Right lung (tissue), 5 donors: Measurements from ENCODE around the gene CNPY2. TPM values are rescaled to one million over a fixed set of nuclear protein-coding genes. Genes with fewer than 3 reads are reported as not detected.
"Not testable (repeated sequence)": the region's sequence is repeated elsewhere in the genome, so short reads cannot be mapped to it uniquely, and the experiment has no call there.

ENCODE experiments used
- DNase-seq, 2 donors: peaks; one replicate each; pipeline ENCODE4 v3.0.0-alpha.2; 2013
- polyA plus RNA-seq, 5 donors: library from polyadenylated mRNA; unstranded; fragments of 120-200 nt; gene quantifications; one replicate each; pipeline versions ENCODE4 v1.2.1 to v1.2.3, GENCODE V29; 2013; ENCODE audit warnings: inconsistent platforms in 1 of 5, low replicate concordance in 1 of 5; ENCODE audit not compliant: insufficient read length in 5 of 5, insufficient read depth in 1 of 5

CNPY2 gene
- polyA plus RNA-seq, 5 donors: 128 to 155 (median 136) TPM

DNA sequence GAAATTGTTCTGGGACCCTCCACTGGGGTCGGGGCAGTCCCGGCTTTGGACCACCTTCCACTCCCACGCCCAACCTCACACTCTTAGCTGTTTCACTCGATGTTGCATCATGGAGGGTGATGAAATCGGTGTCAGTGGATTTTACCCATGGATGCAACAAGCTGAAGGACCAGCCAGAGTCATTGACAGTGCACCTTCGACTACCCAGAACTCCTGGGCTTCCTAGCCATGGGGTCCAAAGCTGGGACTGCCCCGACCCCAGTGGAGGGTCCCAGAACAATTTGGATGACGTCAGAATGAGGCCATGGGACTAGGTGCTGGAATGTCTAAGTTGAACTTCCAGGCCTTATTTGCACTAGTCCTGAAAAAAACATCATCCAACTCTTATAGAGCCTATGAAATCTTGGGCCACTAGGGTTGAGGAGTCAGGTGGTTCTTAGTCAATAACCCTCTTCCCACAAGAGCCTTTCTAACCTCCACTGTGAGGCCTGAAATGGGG lies 22.0 kb upstream of the CNPY2 start:
- no peak for DNase-seq

DNA sequence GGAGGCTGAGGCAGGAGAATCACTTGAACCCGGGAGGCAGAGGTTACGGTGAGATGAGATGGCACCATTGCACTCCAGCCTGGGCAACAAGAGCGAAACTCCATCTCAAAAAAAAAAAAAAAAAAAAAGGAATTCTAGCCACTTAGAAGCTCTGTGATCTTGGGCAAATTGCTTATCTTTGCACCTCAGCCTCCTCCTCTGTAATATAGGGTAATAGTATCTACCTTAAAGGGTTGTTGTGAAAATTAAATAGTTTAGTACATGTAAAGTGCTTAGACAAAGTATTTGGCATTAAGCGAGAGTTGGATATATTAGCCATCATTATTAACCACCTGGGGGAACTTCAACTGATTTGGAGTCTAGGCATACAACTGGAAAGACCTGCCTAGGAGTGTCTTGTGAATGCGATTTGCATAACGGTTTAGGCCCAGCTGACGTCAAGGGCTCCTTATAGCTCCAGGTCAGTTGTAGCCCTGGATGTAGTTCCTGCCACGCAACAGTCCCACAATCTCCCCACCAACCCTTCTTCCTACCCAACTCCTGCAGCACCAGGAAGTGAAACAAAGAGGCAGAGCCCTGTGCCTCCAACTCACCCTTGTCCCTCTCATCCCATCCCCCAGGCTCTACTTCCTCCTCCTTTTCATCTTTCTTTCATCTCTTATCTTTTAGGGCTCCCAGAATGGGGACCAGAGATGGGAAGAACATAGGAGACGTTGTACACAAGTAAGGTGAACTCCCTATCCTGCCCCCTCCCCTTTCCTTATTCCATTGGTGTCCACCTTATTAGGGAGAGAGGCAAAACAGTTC lies 20.8 kb upstream of the CNPY2 start:
- DNase-seq: no peak

DNA sequence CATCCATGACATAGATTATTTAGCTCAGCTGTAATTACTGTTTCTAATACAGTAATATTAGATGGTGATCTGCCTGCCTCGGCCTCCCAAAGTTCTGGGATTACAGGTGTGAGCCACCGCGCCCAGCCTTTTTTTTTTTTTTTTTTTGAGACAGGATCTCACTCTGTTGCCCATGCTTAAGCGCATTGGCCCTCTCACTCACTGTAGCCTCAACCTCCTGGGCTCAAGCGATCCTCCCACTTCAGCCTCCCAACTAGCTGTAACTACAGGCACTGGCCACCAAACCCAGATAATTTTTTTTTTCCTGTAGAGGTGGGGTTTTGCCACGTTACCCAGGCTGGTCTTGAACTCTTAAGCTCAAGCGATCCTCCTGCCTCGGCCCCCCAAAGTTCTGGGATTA lies 19.7 kb upstream of the CNPY2 start:
- not testable (repeated sequence) for DNase-seq

DNA sequence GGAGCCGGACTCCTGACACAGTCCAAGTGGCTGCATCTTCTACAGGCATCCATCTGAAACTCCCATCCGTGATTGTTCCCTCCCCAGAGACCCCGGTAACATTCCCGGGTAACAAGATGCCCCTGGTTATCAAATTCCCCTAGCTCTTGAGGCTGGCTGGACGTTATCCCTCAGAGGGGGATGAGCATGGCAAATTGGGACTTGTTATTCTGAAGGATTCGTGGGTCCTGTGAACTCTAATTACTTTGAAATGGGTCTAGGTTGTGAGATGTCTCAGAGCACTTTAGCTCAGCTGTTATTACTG lies 18.7 kb upstream of the CNPY2 start:
- DNase-seq: no peak

DNA sequence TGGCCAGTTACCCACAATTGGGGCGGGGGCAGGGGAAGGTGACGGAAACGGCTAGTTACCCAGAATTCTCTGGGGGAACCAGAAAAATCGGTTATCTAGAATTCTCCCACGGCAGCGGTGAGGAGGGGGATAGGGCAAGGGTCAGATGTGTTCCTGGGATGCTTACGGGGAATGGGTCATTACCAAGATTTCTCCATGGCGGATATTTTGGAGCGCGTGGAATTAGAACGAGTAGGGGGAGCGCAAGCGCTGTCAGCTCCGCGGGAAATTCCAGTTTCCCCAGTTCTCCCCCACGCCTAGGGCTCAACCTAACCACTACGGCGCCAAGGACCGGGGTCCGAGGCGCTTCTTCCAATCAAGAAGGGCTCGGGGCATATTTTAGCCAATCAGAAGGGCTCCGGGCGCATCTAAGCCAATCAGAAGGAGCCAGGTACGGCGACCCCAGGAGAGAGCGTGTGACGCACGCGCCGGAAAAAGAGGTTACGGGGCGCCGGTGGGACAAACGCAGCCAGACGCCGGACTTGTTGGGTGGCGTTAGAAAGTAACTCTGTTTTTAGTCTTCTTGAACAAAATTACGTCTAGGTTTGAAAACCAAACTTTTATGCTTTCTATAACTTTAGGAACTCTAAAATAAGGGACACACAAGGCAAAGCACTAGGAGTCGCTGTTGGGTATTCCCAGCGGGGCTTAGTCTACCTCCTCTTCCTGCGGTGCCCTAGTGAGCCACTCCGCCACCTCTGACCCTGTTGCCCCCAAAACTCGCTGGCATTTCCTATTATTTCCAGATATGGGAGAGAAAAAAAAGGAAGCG lies 18.1 kb upstream of the CNPY2 start, which contains the start of gene PAN2:
PAN2 (minus strand) TSS at position 322 of the 811 bp plus-strand sequence. CDS start 906 bp downstream, outside the sequence.
- DNase-seq: peak; percentile 96 to 97

DNA sequence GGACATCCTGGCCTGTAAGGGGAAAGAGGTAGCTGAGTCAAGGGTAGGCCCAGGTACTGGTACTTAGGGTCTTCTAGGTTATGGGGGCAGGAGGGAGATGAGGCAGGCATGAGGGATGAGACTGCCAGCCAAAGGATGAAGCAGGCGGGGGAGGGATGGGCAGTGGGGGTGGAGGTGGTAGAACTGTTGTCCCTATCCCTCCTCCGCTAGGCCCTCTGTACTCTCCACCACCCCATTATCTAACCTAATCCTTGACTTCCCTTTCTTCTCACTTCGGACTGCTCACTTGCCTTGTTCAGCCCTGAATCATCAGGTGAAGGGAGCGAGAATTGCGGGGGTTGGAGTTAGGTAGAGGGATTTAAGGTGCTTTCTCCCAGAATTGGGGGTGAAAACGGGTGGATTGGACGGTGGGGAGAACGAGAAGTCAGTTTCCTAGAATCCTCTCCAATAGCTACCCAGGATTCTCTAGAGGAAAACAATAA lies 17.4 kb upstream of the CNPY2 start:
- no peak for DNase-seq

DNA sequence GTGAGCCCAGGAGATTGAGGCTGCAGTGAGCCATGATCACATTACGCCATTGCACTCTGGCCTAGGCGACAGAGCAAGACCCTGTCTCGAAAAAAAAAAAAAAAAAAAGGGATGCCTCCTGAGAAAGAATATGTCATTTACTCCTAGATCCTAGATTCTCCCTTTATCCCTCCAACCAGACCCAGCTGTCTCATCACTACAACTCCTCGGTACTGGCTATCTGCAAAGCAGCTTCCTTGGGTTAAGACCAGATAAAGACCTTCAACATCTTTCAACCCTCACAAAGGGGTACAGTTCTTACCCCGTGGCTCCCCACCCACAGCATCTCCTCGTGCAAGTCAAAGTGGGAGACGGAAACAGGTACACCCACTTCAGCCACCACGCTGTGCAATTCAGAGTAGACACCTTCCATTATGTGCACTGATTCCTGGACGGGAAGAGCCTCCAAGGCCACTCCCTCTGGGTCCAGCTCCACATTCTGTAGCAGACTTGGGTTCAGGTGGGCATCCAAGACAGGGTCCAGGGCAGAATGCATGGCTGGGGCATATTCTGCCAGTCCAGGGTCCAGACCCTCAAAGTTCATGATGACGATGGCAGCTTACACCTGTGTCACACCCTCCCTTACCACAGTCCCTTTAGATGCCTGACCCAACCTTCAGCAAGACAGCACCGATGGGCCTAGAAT lies 16.9 kb upstream of the CNPY2 start:
- DNase-seq: no peak

DNA sequence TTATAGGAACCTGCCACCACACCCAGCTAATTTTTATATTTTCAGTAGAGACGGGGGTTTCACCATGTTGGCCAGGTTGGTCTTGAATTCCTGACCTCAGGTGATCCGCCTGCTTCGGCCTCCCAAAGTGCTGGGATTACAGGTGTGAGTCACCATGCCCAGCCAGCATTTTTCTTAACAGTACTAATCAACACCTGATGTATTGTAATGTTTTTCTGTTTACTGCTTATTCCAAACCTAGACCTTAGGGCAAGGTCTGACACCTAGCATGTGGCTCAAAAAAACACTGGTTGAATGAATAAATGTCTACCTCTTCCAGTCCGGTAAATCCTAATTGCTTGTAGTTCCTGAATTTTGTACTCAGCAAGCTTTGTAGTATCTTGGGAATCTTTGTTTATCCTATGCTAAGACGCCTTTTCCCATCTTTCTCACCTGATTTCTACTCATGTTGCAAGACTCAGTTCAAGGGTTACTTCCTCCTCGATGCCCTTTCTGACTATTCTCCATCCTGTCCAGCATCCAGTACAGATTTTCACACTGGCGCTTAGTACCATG lies 15.2 kb upstream of the CNPY2 start:
- DNase-seq: no peak

DNA sequence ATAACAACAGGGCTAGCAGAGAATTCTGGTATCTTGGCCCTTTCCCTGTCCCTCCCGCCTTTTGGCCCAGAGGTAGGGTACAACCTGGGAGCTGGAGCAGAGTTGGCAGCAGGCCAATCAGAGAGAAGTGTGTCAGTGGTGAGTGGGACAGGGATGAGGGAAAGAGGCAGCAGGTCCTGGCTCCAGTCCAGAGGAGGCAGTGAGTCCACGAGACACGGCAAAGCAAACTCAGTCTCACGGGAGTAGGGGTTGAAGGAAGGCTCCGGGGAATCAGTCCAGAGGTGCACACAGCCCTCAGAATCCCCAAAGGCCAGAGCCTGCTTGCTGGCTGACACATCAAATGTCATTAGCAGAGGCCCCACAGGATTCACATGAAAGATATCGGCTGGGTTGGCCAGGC lies 10.7 kb upstream of the CNPY2 start:
- no peak for DNase-seq

DNA sequence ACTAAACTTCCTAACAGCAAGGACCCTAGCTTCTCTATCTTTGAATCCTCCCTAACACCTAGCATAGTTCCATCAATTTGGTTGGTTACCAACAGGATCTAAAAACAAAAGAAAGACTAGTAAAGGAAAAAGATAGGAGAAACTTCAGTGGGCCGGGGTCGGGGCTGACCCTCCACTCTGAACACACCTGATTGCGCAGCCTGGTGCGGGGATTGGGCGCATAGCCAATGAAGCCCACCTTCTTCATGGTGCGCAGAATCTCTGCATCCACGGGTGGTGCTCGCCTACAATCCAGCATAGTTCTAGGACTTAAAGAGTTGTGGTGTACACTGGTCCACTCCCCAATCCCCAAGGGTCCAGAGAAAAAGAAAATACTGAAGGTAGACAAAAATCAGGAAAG lies 10.3 kb upstream of the CNPY2 start:
- no peak for DNase-seq

DNA sequence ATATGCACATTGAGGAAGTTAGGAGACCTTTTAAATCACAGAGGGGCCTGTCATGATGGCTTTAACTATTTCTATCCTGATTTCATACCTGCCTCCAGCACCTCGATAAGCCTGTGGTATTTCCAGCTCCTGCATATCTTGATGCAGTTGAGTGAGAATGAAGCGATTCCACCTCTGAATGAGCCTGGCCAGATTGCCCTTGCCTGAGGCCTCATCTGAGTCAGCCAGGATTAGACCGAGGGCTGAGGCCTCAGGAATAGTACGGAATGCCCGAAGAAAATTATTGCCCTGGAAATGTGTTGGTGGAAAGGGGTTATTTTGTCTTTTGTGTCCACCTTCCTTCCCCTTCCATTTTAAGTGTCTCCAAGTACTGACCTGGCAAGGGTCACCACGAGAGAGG lies 8.4 kb upstream of the CNPY2 start:
- DNase-seq: no peak

DNA sequence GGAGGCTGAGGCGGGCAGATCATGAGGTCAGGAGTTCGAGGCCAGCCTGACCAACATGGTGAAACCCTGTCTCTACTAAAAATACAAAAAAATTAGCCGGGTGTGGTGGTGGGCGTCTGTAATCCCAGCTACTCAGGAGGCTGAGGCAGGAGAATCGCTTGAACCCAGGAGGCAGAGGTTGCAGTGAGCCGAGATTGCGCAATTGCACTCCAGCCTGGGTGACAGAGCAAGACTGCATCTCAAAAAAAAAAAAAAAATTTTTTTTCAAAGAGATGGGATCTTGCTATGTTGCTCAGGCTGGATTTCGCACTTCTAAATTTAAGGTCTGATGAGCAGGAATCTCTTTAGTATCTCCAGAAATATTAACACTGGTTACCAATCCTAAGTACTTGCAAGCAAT lies 5.8 kb upstream of the CNPY2 start:
- not testable (repeated sequence) for DNase-seq

DNA sequence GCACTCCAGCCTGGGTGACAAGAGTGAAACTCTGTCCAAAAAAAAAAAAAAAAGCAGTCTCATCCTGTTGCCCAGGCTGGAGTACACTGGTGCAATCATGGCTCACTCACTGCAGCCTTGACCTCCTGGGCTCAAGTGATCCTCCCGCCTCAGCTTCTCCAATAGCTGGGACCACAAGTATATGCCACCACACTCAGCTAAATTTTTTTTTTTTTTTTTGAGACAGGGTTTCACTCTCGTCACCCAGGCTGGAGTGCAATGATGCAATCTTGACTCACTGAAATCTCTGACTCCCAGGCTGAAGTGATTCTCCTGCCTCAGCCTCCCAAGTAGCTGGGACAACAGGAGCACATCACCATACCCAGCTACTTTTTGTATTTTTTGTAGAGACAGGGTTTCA lies 5.2 kb upstream of the CNPY2 start:
- DNase-seq: no peak

DNA sequence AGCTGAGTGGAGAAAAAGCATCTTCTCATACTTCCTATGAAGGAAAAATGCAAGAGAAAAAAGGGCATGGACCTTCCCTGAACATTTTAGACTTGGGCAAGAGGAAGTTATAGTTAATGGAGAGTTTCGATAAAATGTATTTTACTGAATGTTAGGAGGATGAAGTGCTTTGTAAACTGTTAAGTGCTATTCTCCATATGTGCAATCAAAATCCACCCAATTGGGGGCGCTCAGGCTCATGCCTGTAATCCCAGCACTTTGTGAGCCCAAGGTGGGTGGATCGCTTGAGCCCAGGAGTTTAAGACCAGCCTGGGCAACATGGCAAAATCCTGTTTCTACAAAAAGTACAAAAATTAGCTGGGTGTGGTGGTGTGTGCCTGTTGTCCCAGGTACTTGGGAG lies 1.9 kb upstream of the CNPY2 start:
- DNase-seq: no peak

DNA sequence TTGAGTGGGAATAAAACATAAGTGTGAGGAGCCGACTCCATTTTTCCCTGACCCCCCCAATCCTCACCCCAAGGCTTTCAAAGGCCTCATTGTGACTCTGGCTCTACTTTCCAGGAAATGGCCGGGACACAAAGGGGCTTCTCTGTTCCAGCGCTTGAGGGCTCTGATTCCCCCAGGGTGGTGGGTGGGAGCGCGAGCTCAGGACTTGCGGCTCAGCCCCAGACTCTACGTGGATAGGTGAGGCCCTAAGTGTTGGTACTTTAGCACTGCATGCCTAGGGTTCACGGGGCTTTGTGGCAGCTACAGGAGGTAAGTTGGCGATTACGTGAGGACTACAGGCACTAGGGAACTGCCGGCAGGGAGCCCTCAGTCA lies 553 bp downstream of the CNPY2 start:
- DNase-seq: no peak

DNA sequence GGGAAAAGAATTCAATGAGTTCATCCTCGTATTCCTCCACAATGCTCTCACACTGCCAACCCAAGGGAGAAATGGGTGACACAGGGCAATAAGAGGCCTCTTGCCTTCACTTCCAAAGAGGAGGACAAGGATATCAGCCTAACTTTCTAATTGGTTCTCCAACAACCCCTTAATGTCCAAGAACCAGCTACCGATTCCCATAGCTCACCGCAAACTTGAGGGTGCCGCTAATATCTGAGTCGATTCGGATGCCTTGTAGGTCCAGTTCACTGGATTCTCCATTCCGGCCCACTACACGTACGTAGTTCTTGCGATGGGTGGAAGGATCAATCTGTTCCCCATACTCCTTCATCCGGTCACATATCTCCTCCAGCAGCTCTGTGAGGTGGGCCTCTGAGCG lies 4.8 kb downstream of the CNPY2 start:
- no peak for DNase-seq

DNA sequence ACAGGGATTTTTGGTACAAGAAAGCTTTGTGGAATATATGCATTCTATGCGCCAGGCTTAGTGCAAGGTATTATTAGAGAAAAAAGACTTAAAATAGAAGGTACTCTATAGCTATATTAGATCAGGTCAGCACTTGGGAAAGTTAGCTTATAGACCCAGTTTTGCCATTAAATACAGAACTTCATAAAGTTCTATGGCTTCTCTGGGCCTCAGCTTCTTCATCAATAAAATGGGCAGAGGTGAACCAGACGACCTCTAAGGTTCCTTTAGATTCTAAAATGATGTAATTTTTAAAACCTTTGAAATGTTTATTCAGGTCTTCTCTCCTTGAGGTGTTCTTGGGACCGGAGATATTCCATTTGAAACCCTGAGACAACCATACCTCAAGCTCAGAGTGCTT lies 7.1 kb downstream of the CNPY2 start:
- no peak for DNase-seq

DNA sequence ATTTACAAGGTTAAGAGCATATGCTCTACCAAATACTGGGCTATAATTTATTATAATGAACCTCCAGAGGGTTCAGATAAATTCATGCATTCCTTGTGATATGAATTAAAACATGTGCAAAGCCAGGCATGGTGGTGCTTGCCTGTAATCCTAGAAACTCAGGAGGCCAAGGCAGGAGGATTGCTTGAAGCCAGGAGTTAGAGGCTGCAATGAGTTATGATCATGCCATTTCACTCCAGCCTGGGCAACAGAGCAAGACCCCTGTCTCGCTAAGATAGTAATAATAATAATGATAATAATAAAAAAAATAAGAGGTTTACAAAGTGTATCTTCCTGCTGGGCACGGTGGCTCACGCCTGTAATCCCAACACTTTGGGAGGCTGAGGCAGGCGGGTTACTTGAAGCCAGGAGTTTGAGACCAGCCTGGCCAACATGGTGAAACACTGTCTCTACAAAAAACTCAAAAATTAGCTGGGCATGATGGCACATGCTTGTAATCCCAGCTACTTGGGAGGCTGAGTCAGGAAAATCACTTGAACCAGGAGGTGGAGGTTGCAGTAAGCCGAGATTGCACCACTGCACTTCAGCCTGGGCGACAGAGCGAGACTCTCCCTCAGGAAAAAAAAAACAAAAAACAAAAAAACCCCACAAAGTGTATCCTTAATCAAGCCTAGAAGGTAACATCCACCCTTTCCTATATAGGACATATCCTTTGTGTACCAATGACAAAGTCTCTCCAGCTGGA lies 8.4 kb downstream of the CNPY2 start:
- DNase-seq: no peak

DNA sequence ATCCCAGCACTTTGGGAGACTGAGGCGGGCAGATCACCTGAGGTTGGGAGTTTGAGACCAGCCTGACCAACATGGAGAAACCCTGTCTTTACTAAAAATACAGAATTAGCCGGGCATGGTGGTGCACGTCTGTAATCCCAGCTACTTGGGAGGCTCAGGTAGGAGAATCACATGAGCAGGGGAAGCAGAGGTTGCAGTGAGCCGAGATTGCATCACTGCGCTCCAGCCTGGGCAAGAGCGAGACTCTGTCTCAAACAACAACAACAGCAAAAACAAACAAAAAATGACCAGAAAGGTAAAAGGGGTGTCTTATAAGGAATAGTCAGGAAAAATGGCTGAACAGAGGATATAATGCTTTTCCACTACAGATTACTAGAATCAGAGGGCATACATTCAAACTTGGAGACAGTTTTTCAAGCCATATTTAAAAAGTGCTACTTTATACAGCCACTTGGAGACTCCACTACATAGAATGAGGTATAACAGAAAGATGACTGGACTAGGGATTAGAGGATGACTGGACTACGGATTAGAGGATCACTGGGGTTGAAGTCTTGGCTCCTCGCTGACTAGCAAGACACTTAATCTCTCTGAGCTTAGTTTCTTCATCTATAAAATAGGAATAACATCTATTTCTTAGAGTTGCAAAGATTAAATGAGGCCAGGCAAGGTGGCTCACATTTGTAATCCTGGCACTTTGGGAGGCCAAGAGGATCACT lies 10.8 kb downstream of the CNPY2 start:
- DNase-seq: no peak

DNA sequence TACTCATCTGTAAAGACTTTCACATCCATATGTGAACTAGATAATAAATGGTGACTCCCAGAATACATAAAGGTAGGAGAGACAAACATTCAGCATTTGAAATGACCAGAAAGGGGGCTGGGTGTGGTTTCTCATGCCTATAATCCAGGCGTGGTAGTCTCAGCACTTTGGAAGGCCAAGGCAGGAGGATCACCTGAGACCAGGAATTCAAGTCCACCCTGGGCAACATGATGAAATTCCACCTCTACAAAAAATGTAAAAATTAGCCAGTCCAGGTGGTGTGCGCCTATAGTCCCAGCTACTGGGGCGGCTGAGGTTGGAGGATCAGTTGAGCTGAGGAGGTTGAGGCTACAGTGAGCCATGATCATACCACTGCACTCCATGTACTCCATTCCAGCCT lies 11.5 kb downstream of the CNPY2 start:
- no peak for DNase-seq
